Activated T-helper 1 cell treated with Interleukin-2 at 50 U/mL for 16 hours (primary cell): Measurements from ENCODE around the gene FCN3.

Experiments used
- DNase-seq: peaks from one replicate; pipeline ENCODE4 v3.0.0-alpha.2; 2020; ENCODE audit warnings: low read depth

Gene FCN3

GRCh38 chr1:27341525-27342252 lies 32.9 kb downstream of the FCN3 start, which contains the start of gene SYTL1:
SYTL1 (plus strand) TSS chr1:27342022; CDS start chr1:27345335, 3,313 bp downstream.
- DNase-seq: peak; percentile 50

- DNase-seq: no peak
Observed at GRCh38 chr1:27339213-27339612, 35.4 kb downstream of the FCN3 start.

- DNase-seq: no peak
Observed at GRCh38 chr1:27338751-27339150, 35.9 kb downstream of the FCN3 start.

- no peak for DNase-seq
Observed at GRCh38 chr1:27336756-27337155, 37.9 kb downstream of the FCN3 start.

- no peak for DNase-seq
Observed at GRCh38 chr1:27335506-27336422, 38.9 kb downstream of the FCN3 start.

- no peak for DNase-seq
Observed at GRCh38 chr1:27333717-27334279, 40.8 kb downstream of the FCN3 start.

- peak; percentile 32 for DNase-seq
Observed at GRCh38 chr1:27332536-27333281, 41.9 kb downstream of the FCN3 start.

- DNase-seq: no peak
Observed at GRCh38 chr1:27331922-27332321, 42.7 kb downstream of the FCN3 start.

GRCh38 chr1:27331426-27331825 lies 43.2 kb downstream of the FCN3 start:
- no peak for DNase-seq

GRCh38 chr1:27330786-27331185 lies 43.8 kb downstream of the FCN3 start:
- no peak for DNase-seq

- no peak for DNase-seq
Observed at GRCh38 chr1:27327964-27328363, 46.7 kb downstream of the FCN3 start.

GRCh38 chr1:27325286-27325685 lies 49.3 kb downstream of the FCN3 start:
- no peak for DNase-seq

- no peak for DNase-seq
Observed at GRCh38 chr1:27322569-27323240, 51.9 kb downstream of the FCN3 start.

GRCh38 chr1:27321813-27322568 lies 52.6 kb downstream of the FCN3 start, which contains the start of gene TMEM222:
TMEM222 (plus strand) TSS chr1:27322163; CDS start chr1:27322198, 35 bp downstream.
- DNase-seq: peak; percentile 97
